Panc1 (cell line): ENCODE results near the gene TTLL5. TPM values are rescaled to one million over a fixed set of nuclear protein-coding genes. Genes with fewer than 3 reads are reported as not detected.

Experiments
- ATAC-seq: fragments of 200-7000 bp; cut with Tn5 transposase; 2 replicates; pipeline ENCODE4 v1.9.1; 2020; ENCODE audit warnings: mild to moderate bottlenecking, moderate library complexity
- BruUV-seq: library from RNA; stranded (reverse); fragments of 400-500 nt; replicated peaks from 2 replicates; lab custom pipeline; 2021; lab: Mats Ljungman, UMichigan
- CTCF ChIA-PET: fragments of 300-600 bp; sonication (Branson Sonifier 250); formaldehyde crosslinking; loops from one replicate; lab custom pipeline; 2022; ENCODE audit warnings: antibody characterized with exemption; lab: Charles Lee
- POLR2A ChIA-PET: fragments of 300-600 bp; sonication (Branson Sonifier 250); formaldehyde crosslinking; loops from one replicate; lab custom pipeline; 2022; ENCODE audit warnings: antibody characterized with exemption; lab: Charles Lee
- DNase-seq: peaks from one replicate; pipeline ENCODE4 v3.0.0-alpha.2; 2010; ENCODE audit warnings: low read depth, low spot score
- H3K27ac ChIP-seq: 2 replicates; pipeline ENCODE4 v1.5.1; 2011; ENCODE audit warnings: mild to moderate bottlenecking, low read length, inconsistent platforms
- H3K27me3 ChIP-seq: fragments of 200-500 bp; sonication (Bioruptor generic); 2 replicates; pipeline ENCODE4 v1.6.0; 2014; ENCODE audit warnings: low read length, inconsistent platforms; ENCODE audit not compliant: control insufficient read depth, insufficient read depth
- H3K36me3 ChIP-seq: fragments of 200-500 bp; sonication (Bioruptor generic); 2 replicates; pipeline ENCODE4 v1.5.1; 2014; ENCODE audit warnings: inconsistent platforms, mild to moderate bottlenecking, low read length, moderate library complexity; ENCODE audit not compliant: control insufficient read depth, insufficient read depth
- H3K4me1 ChIP-seq: 2 replicates; pipeline ENCODE4 v1.5.1; 2011; ENCODE audit warnings: inconsistent platforms, mild to moderate bottlenecking, low read length, moderate library complexity; ENCODE audit not compliant: control insufficient read depth, insufficient read depth
- H3K4me3 ChIP-seq, 2 experiments: 2 replicates each; pipeline ENCODE4 v1.5.1; 2011 to 2012; ENCODE audit warnings: low read depth in 2 of 2, low read length in 2 of 2, mild to moderate bottlenecking in 2 of 2, inconsistent platforms in 1 of 2, moderate library complexity in 1 of 2
- H3K9me3 ChIP-seq: fragments of 200-500 bp; sonication (Bioruptor generic); 2 replicates; pipeline ENCODE4 v1.5.1; 2014; ENCODE audit warnings: low read depth, mild to moderate bottlenecking, inconsistent platforms, low read length, moderate library complexity; ENCODE audit not compliant: control insufficient read depth, insufficient read depth
- CTCF ChIP-seq: fragments of 450-650 bp; IDR thresholded peaks from 2 replicates; pipeline ENCODE4 v1.5.1; 2017; ENCODE audit warnings: mild to moderate bottlenecking
- POLR2AphosphoS5 ChIP-seq: IDR thresholded peaks from 2 replicates; pipeline ENCODE4 v1.6.1; 2012; ENCODE audit warnings: mild to moderate bottlenecking, low read depth, low read length, moderate library complexity
- REST ChIP-seq, 2 experiments: IDR thresholded peaks; 2 replicates each; pipeline ENCODE4 v1.6.1; 2011 to 2012; ENCODE audit warnings: low read depth in 2 of 2, control low read depth in 1 of 2, low read length in 1 of 2, mild to moderate bottlenecking in 1 of 2, moderate library complexity in 1 of 2; ENCODE audit not compliant: insufficient read depth in 1 of 2
- SIN3A ChIP-seq: IDR thresholded peaks from 2 replicates; pipeline ENCODE4 v1.6.1; 2012; ENCODE audit warnings: low read depth, mild to moderate bottlenecking, low read length, moderate library complexity, borderline replicate concordance; ENCODE audit not compliant: insufficient read depth
- TCF7L2 ChIP-seq: IDR thresholded peaks from 2 replicates; pipeline ENCODE4 v1.6.1; 2011; ENCODE audit warnings: mild to moderate bottlenecking, low read depth, low read length, inconsistent platforms
- in situ Hi-C: cut with HindIII; loops from 2 replicates; pipeline ENCODE4 v1.10.0; 2016; ENCODE audit warnings: low sequenced_read_pairs, low pct_unique_long_range_greater_than_20kb
- intact Hi-C: fragments of 100-400 bp; cut with micrococcal nuclease; formaldehyde crosslinking; loops from one replicate; pipeline ENCODE4 v1.10.0; 2022; ENCODE audit not compliant: unreplicated experiment
- total RNA-seq: library from RNA; stranded (reverse); gene quantifications from one replicate; pipeline ENCODE4 v1.2.1, GENCODE V29; 2021; ENCODE audit not compliant: unreplicated experiment

TTLL5 gene
- total RNA-seq, 1 experiment from 2014 or later, result 23.5 TPM

GRCh38 chr14:75978249-75978731 lies 317.2 kb downstream of the TTLL5 start:
- Histone ChIP-seq H3K4me3 (no peak overlapping the region), H3K27me3 (no peaks in the 10 kb centered on the region), H3K27ac (no peak overlapping the region), H3K9me3 (no peaks in the 10 kb centered on the region), H3K36me3 (no peaks in the 10 kb centered on the region), H3K4me1 (peaks cover 10% of the 10 kb centered on the region)
- ATAC-seq, result no peak
- intact Hi-C loops (no loop called here), in situ Hi-C loops (no loop called here)
- TF ChIP-seq POLR2AphosphoS5 (no peak), SIN3A (no peak), TCF7L2 (no peak), CTCF (no peak), REST (IDR thresholded peaks at IDR 0.05; ENCODE audit: insufficient read depth in 1 of 2, low read depth in 2 of 2, low read length in 1 of 2) (no peak)
- no peak for DNase-seq
- ChIA-PET POLR2A (no interaction called here), CTCF (interaction anchor here (1.5 to 2.2 kb wide), 3 partner anchors 72 to 269 kb away, joined by 8 to 11 read pairs (median 8); no protein-coding TSS in a partner anchor)
- no TSS peak for BruUV-seq

- in situ Hi-C loops, result no loop called here
- Histone ChIP-seq H3K9me3 (no peaks in the 10 kb centered on the region), H3K27ac (no peak overlapping the region), H3K4me3 (no peak overlapping the region), H3K36me3 (no peaks in the 10 kb centered on the region), H3K27me3 (no peaks in the 10 kb centered on the region), H3K4me1 (peaks cover 10% of the 10 kb centered on the region)
- POLR2A ChIA-PET, result no interaction called here
- intact Hi-C loops, result no loop called here
- no TSS peak for BruUV-seq
- CTCF ChIA-PET, result interaction anchor here (0.7 to 2.2 kb wide), 4 partner anchors 72 to 270 kb away, joined by 3 to 11 read pairs (median 8); no protein-coding TSS in a partner anchor
- ATAC-seq (no peak), DNase-seq (no peak)
- TF ChIP-seq TCF7L2 (no peak), CTCF (peak; percentile 74)
Measured at GRCh38 chr14:75979071-75979571, 318.1 kb downstream of the TTLL5 start.
